Activated T-helper 1 cell treated with anti-CD3 and anti-CD28 coated beads, Interleukin-2, amount 50 U/mL, for 16 hours (primary cell): Measurements from ENCODE around the gene PPARA.
"Not testable (repeated sequence)": the region's sequence is repeated elsewhere in the genome, so short reads cannot be mapped to it uniquely, and the experiment has no call there.

Experiments used
- DNase-seq, 2 donors: peaks; one replicate each; pipeline ENCODE4 v3.0.0-alpha.2; 2020; ENCODE audit warnings: low read depth in 1 of 2, low spot score in 1 of 2

PPARA gene

GRCh38 chr22:46125816-46126765 is 24.2 kb upstream of the PPARA start:
- no peak for DNase-seq

GRCh38 chr22:46126853-46127385 is 23.4 kb upstream of the PPARA start:
- DNase-seq: no peak

- DNase-seq: no peak
Measured at GRCh38 chr22:46127556-46127955, 22.8 kb upstream of the PPARA start.

- no peak for DNase-seq
Measured at GRCh38 chr22:46128606-46129005, 21.7 kb upstream of the PPARA start.

GRCh38 chr22:46129390-46130041 is 20.8 kb upstream of the PPARA start:
- DNase-seq: no peak

GRCh38 chr22:46131151-46131587 is 19.2 kb upstream of the PPARA start:
- DNase-seq: no peak

- not testable (repeated sequence) for DNase-seq
Measured at GRCh38 chr22:46132193-46132829, 18.0 kb upstream of the PPARA start.

GRCh38 chr22:46132830-46133587 is 17.3 kb upstream of the PPARA start:
- DNase-seq: no peak

GRCh38 chr22:46133588-46133855 is 16.8 kb upstream of the PPARA start:
- no peak for DNase-seq

- DNase-seq: no peak
Measured at GRCh38 chr22:46134111-46134705, 16.1 kb upstream of the PPARA start.

- no peak for DNase-seq
Measured at GRCh38 chr22:46135611-46136485, 14.5 kb upstream of the PPARA start.

- DNase-seq: no peak
Measured at GRCh38 chr22:46136486-46137217, 13.7 kb upstream of the PPARA start.

GRCh38 chr22:46137218-46137766 is 13.0 kb upstream of the PPARA start:
- DNase-seq: no peak

- no peak for DNase-seq
Measured at GRCh38 chr22:46138058-46138797, 12.1 kb upstream of the PPARA start.

- not testable (repeated sequence) for DNase-seq
Measured at GRCh38 chr22:46139417-46139816, 10.9 kb upstream of the PPARA start.

- no peak for DNase-seq
Measured at GRCh38 chr22:46139895-46140350, 10.4 kb upstream of the PPARA start.

GRCh38 chr22:46140989-46141928 is 9.1 kb upstream of the PPARA start:
- DNase-seq: no peak
